NCI-H226 (cell line): ENCODE results near the gene SH3PXD2A.
"Not testable (repeated sequence)": the region's sequence is repeated elsewhere in the genome, so short reads cannot be mapped to it uniquely, and the experiment has no call there.

ENCODE experiments used
- DNase-seq: peaks from one replicate; pipeline ENCODE4 v3.0.0-alpha.2; 2015

The SH3PXD2A gene

DNA sequence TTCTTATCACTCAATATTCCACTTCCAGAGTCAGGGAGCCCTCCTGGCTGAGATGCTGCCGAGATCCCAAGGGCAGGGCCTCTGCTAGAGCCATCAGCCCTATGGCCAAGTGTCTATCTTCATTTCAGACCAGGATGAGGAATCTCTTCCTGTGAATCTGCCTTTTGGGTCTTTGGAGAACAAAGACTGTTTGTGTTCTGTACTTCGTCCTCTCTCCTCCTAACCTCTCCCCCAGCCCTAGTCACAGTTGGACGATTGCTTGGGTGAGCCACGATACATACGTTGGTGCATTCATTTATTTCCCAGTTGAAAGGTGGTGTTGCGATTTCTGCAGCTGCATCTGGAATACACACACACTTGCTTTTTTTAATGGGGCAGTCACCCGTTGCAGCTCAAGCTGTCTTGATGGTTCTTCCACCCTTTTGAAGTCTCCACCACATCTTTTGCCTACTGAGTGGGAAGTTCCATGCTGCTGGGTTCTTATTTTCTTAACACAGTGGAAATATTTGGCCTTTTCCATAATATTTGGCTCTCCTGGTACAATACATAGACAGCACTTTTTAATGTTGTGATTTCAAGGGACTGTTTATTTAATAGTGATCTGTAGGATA is 26.7 kb downstream of the SH3PXD2A start:
- no peak for DNase-seq

DNA sequence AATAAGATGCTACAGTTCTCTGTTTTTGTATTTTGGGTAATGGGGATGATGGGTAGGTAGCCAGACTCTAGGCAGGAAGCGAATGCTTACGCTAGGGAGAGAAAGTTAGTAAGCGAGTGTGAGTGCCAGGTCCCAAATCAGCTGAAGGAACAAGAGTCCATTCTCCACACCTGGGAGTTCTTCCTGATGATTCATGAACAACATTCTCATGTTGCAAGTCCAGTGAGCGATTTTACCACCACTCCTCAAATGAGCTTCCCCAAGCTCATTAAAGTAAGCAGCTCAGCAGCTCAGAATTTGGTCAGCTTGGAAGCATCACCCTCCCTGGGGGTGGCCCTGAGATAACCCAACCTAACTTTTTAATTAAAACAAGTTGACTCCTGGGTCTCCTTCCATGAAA is 27.3 kb downstream of the SH3PXD2A start:
- no peak for DNase-seq

DNA sequence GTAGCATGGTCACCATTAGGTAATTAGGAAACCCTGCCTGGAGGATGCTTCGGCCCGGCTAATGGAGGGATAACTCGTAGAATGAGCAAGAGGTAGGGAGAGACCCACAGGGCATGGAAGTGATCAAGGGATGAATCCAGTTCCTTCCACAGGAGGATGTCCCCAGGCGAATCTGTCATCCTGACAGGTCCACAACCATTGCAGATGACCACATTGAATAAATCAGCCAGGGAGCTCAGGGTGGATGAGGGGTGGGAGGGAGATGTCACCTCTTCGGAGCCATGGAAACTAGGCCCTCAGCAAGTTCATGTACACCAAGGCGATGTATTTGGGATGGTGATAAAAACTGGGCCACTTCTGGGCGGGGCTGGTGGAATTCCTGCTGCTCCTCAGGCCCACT is 28.5 kb downstream of the SH3PXD2A start:
- no peak for DNase-seq

DNA sequence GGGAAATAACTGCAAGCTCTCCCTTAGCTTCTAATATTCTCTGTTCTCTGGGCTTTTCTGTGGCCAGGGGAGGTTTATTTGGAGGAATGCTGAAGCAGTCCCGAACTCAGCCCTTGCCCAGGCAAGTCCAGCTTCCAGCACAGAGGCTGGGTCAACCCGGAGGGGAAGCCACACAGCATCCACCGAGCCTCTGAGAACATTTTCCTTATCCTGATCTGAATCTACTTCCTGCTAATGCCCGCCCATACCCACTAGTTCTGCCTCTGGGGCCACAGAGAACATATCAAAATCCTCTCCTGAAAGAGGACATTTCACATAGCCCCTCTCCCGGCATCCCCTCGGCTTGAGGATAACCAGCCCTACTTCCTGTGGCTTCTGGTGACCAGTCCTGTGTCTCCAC is 31.1 kb downstream of the SH3PXD2A start:
- DNase-seq, result no peak

DNA sequence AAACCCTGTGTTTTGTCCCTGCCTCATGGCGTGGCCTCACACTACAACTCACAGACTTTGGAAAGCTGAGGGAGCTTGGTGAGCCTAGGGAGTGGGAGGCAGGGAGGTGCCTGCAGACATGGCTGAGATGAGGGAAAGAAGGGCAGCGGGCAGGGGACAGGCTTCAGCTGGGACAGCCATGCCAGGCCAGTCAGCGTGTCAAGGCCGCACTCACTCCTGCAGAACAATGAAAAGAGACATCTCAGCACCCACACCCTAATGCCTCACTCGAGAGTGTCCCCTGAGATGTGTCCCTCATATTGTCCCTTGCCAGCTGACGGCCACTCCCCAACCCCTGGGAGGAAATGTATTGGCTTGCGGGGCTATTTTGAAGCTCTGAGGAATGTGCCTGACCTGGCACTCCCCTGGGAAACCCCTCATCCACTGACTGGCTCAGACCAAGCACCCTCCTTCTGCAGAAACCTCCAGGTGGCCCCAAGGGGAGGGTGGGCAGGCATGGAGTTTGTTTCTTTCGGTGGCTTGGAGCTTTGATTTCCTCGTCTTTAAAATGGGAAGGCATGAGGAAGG is 31.6 kb downstream of the SH3PXD2A start:
- no peak for DNase-seq

DNA sequence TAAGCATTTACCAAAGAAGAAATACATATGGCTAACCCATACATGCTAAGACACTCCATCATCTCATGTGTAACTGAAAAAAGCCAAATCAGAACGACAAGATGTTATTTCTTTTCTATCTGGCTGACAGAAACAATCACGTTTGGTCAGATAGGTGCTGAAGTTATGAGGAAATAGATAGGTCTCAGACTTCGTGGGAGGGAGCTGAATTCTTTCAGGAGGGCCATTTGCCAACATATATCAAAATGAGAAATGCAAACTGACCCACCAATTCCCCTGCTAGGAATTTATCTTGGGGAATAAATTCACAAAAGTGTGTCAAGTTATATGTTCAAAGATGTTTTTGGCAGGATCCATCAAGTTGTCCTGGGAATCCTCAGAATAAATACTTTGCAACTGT is 32.6 kb downstream of the SH3PXD2A start:
- DNase-seq, result no peak

DNA sequence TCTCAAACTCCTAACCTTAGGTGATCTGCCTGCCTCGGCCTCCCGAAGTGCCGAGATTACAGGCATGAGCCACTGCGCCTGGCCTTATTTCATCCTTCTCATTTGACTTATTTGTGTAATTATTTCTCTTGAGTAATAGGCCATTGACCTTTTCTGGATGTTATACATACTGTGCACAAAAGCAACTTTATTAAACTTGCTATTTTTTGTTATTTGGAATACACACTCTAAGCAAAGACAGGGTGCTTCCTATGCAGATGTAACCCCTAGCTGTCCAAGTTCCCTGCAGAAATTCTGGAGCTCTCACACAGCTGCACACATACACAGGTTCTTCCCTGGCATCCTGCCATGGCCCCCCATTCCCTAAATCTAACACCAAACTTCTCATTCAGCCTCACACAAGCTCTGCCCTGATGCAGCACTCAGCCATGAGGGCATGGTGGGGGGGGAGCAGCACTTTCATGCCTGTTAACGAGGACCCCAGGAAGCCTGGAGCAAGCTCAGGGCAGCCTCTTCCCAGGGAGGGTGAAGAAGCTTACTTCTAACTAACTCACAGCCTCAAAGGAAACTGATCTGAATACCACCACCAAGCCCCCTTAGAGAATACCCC is 33.2 kb downstream of the SH3PXD2A start:
- DNase-seq, result no peak

DNA sequence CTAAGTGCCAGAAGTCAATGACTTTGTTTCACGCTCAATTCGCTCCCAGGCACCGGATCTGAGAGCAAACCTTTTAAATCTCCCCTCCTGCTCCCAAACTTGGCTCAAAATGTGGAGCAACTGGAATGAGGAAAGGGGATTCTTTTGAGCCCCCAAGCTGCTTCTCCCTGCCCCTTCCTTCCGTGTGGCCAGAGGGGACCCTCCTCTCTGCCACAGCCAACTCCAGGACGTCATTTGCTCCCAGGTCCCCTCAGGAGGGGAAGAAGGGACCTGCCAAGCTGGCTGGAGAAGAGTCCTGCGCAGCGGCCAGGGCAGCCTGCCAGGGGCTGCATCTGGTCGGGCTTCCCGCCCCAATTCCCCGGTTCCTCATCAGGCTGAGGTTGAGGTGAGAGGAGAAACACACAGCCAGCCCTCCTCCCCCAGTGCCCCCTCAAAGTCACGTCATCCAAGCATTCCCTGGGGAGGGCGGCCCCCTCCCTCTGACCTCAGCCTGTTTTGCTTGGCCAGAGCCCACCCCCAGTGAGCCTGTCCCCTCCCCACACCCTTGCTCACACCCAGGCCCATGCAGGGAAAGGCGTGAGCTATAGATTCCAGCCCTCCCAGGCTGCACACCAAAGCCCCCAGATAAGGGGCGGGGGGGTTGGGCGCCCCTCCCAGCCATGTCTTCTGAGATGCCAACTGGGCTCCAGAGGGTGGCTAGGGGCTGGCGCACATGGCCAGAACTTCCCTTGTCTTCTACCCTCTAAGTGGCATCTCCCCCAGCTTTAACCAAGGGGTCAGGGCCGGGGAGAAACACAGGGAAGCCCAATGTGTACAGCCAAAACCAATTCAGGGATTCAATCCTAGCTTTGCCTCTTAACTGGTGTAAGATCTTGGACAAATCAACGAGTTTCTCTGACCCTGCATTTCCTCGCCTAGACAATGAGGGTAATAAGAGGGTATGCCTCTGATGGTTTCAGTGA is 35.0 kb downstream of the SH3PXD2A start:
- no peak for DNase-seq

DNA sequence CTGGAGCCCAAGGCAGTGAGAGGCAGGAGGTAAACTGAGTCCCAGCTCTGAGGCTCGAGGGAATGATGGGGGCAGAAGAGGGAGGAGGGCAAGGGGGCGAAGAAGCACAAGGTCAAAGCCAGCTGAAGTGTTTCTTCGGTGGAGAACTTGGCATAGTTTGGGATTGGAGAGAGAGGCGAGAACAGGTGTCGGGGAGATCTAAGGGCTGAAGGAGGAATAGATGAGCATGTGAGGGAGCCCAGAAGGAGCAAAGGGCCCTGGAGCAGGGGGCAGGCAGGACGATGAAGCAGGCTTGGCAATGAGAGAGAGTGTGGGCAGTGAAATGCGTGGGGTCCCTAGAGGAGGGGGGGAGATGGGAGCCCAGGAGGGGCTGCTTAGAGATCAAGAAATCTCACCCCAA is 35.9 kb downstream of the SH3PXD2A start:
- no peak for DNase-seq

DNA sequence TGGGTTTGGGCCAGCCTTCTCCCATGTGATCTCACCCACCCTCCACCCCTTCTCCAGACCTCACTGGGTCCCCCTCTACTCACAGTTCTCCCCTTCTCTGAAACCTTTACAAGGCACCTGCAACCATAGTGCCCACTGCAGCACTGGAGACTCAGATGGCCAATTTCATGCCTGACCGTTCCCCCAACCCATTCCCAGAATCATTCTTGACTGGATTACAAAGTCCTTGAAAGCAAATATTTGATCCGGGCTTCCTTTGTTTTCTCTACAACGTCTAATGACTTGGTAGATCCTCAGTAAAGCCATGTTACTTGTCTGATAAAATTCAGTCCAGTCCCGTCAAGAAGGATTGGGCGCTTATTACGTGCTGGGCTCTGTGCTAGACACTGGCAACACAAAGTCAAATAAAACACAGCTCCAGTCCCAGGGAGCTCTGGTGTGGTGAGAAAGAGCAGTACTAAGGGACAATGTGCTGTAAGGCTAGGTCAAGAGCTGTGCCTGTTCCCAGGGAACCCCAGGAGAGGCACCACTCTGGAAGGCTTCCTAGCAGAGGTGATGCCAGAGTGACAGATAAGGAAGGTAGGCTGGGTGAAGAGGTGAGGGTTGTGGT is 36.5 kb downstream of the SH3PXD2A start:
- DNase-seq, result no peak

DNA sequence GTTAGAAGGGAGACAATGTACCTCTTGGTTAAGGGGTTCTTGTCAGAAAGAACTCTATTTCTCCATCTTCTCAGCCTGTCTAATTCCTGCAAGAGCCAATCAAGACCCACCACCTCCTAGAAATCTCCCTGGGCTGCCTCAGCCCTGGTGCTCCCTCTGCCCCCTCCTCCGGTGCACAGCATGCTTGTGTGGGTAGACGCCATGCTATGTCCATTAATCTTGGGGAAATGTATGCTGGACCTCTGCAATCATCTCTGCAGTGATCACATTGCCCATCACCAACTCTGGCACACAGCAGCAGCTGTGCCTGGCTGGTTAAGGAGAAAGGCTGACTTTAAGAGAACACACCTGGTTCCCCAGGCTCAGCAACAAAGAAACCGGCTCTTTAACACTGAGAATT is 37.3 kb downstream of the SH3PXD2A start:
- no peak for DNase-seq

DNA sequence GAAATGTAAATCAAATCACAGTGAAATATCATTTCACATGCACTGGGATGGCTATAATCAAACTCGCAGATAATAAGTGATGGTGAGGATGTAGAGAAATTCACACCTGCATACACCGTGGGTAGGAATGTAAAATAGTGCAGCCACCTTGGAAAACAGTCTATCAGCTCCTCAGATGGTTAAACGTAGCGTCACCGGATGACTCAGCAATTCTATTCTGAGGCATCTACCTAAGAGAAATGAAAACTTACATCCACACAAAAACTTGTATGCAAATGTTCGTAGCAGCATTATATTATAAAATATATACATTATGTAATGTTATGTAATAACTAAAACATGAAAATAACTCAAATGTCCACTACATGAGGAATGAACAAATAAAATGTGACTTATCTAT is 38.9 kb downstream of the SH3PXD2A start:
- DNase-seq, result no peak

DNA sequence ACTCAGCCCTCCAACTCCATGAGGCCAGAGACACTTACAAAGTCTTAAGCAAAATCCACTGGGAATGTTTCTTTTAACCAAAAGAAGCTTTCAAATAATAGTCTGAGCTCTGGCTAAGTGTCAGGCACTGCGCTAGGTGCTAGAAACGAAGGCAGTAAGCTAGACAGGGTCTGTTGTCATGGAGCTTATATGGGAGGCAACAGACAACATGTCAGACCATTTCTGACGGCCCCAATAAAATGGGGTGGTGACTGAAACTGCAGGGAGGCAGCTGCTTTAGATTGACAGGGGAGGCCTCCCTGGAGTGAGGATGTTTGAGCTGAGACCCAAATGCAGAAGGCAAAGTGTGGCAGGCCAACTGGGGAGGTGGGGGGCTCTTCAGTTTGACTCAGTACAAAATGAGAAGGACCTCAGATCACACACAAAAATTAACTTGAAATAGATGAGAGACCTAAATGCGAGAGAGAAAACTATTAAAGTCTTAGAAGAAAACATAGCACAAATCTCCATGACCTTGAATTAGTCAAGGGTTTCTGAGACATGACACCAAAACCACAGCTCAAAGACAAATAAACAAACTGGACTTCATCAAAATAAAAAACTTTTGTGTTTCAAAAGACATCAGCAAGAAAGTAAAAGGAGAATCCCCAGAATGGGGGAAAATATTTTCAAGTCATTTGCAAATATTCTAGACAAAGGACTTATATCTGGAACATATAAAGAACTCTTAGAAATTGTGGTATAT is 40.6 kb downstream of the SH3PXD2A start:
- no peak for DNase-seq

DNA sequence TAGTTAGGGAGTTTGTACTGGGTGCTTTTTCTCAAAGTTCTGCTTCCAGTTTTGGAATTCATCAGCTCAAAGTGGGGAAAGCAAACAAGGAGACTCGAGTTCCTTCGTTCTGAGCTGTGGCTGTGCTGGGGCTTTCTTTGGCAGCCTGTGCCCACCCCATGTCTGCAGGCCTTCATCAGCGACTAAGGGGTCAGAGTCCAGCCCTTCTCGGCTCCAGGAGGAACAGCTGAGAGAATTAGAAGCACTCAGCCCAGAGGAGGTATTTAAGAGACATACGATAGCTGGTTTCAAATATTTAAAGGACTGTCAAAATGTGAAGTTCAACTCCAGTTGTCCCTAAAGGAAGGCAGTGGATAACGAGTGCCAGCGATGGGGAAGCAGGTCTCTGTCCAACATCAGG is 41.3 kb downstream of the SH3PXD2A start:
- DNase-seq, result no peak

DNA sequence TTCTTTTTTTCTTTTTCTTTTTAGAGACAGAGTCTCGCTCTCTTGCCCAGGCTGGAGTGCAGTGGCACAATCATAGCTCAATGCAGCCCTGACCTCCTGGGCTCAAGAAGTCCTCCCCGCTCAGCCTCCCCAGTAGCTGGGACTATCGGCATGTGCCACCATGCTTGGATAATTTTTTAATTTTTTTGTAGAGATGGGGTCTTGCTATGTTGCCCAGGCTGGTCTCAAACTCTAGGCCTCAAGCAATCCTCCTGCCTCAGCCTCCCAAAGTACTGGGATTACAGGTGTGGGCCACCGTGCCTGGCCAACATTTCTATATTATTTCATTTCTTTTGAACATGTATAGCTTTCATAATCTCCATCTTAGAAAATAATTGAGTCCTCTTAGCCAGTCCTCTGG is 42.1 kb downstream of the SH3PXD2A start:
- DNase-seq, result not testable (repeated sequence)

DNA sequence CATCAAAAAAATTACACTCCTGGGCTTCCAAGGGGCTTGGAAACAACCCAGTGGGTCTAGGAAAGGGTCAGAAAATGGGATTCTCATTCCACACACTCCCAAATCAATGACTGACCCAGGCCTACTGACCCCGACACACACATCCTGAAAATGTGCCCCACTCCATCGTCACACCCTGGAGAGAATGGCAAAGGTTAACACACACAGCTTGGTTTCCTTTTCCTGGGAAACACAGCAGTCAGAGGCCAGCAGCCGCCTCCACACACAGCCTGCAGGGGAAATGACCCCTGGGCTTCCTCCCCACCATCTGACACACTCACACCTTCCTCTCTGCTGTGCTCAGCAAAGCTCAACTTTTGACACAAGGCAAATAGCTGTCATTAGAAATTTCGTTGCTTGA is 42.9 kb downstream of the SH3PXD2A start:
- DNase-seq, result no peak

DNA sequence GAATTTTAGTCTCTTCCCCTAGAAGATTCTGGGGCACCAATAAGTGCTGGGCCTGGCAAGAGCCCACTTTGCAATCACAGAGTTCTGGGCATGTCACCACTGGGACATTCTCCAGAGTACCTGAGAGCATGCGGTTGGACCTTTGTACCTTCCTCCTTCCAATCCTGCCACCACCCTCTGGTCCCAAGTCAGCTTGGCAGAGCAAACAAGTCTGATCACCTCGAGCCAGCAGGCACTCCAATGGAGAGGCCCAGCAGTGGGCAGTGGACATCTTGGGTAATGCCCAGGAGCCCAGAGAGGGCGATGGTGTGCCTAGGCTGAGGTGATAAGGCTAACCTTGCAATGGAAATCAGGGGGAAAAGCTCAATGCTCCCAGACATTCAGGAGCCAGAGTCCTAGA is 43.4 kb downstream of the SH3PXD2A start:
- no peak for DNase-seq

DNA sequence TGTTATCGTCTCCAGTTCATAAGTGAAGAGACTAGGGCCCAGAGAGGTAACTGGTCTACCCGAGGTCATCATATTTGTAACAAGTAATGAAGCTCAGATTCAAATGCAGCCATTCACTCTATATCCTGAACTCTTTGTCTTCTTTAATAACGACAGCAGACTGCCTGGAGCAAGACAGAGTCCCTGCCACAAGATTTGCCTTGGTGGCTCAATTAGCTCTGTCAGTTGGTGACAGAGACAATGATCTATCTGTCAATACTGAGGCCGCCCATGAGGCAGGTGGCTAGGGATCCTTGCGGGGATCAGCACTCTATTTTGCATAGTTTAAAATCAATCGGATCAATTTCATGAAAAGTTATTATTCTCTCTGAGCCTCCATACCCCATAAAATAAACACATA is 43.9 kb downstream of the SH3PXD2A start:
- DNase-seq, result no peak

DNA sequence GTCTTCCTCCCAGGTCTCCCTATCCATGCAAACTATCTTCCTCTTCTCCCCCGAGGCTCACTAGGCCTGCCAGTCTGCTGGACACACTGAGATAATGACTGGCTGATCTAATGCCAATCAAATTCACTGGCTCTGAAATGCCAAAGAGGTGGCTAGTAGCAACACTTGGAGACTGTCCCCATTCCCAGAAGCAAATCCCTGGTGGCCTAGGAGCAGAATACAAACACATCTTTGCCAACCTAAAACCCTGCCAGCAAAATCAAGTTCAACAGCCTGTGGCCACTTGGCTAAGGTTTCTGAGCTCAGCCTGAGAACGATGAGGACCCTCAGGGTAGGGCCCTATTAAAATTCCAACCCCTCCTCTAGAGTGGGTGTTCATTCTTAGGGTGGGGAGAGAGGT is 46.6 kb downstream of the SH3PXD2A start:
- DNase-seq, result no peak

DNA sequence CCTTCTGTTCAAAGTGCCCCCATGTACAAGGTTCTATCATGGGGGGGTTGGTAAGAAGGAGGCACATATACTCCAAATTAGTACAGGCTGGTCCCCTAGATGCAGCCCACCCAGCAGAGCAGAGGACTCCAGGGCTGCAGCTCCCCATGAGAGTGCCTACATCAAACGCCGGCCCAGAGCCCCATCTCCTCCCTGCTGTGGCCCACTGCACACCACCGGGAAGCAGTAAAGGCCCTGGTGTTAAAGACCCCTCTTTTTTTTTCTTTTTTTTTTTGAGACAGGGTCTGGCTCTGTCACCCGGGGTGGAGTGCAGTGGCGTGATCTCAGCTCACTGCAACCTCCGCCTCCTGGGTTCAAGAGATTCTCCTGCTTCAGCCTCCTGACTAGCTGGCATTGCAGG is 47.4 kb downstream of the SH3PXD2A start:
- DNase-seq, result no peak

DNA sequence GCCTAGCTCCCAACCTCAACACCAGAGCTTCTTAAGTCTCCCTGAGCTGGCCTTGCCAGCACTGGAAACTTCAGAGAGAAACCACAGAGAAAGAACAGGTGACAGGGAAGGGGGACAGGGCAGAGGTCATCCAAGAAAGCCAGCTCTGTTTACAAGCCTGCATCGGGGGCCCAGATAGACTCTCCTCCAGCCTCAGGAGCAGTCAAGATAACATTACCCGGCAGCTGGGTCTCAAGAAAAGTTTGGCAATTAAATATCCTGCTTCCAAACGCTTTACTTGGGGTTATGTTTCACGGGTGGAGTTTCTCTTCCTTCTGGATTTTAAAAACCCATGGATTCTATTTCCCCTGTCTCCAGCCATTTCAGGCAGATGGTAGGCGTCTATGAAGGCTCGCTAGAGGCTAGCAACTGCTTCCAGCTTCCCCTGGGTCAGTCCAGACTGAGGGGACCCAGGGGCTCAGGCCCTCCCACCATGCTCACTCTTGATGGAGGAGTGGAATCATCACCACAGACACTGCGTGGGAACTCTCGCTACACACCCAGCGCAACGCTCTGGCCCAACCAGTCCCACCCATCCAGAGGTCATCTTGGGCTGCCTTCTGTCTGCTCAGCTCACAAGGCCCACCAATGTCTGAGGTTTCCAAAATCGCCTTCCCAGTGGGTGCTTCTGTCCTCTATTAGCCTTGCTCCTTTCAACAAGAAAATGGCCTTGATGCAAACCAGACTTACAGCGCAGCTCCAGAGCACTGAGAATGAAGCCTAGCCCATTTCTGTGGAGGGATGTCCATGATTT is 48.8 kb downstream of the SH3PXD2A start:
- DNase-seq, result no peak

DNA sequence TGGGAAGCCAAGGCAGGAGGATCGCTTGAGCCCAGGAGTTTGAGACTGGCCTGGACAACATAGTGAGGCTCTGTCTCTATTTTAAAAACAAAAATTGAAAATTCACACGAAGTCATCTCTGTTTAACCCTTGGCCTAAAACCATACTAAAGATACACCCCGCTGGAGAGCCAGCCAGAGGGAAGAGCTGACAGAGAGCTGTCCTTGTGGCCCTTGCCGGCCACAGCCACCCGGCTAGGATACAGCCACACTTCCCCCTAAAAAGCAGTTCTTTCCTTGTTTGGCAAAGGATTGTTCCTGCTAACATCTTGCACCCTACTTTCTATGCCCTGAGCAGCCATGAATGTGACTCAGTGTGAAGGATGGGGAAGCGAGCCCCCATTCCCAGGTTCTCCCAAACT is 49.6 kb downstream of the SH3PXD2A start:
- DNase-seq, result no peak
